ENCODE data around the gene ZNF84. TPM values are rescaled to one million over a fixed set of nuclear protein-coding genes. Genes with fewer than 3 reads are reported as not detected.
A peak's percentile ranks its signal among the peaks of the same experiment; 100 is the strongest.

The ZNF84 gene
- total RNA-seq (ENCODE audit: insufficient read depth, low replicate concordance), result 40.0 TPM

DNA sequence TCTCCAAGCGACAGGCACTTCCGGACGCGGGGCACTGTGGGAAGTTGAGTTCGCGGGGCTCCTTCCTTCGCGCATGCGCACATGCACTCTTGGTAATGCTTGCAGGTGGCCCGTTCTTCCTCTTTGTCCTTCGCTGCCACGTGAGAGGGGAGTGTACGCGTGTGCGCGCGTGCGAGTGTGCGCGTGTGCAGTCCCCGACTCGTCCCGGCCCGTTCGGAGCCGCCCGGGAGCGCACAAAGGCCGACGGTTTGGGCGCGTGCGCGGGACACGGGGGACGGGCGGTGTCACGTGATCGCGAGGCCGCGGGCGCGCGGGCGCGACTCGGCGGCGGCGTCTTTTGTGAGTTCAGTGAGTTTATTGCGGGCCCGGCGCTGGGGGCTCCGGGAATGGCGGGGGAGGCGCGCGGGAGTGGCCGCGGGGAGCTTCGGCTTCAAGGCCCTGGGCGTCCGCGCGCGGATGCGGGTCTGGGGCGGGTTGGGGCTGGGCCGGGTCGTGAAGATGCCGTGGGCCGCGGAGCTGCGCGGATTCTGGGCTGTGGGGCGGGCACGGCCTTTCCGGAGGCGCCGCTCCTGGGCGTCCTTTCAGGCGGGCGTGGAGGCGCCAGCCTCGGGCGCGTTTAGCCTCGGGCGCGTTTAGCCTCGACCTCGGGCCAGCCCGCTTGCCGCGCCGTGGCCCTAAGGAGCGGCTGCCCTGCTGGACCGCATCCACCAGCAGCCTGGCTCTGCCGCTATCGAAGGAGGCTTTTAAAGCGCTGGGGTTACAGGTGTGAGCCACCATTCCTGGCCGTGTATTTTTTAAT, at the start of gene ZNF84:
TSS of gene ZNF84 (plus strand) at position 303 of the 799 bp plus-strand sequence. CDS start 3,959 bp downstream, outside the sequence.
- peak; percentile 100 for DNase-seq (ENCODE audit: low spot score)

DNA sequence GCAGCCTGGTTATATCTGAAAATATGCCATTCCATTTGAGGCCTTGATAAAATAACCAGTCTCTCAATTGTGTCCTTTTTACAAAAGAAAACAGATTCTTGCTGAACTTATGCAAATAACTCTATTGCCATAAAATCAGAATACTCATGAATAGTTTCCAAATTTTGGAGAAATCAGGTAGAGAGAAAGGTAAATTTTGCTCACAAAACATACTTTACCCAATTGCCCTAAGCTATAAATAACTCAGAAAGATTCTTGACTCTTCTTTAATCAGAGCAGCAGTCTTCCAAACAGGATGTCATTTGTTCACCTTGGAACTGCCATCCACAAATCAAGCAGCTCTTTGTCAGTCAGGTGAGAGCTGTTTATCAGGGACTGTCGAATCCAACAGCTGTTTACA, 38.6 kb upstream of the ZNF84 start:
- DNase-seq (ENCODE audit: low spot score), result no peak

DNA sequence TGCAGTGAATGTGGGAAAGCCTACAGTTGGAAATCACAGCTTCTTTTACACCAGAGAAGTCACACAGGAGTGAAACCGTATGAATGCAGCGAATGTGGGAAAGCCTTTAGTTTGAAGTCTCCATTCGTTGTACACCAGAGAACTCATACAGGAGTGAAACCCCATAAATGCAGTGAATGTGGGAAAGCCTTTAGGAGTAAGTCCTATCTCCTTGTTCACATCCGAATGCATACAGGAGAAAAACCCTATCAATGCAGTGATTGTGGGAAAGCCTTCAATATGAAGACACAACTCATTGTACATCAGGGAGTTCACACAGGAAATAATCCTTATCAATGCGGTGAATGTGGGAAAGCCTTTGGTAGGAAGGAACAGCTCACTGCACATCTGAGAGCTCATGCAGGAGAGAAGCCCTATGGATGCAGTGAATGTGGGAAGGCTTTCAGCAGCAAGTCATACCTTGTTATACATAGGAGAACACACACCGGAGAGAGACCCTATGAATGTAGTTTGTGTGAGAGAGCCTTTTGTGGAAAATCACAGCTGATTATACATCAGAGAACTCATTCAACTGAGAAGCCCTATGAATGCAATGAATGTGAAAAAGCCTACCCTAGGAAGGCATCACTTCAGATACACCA, 26.5 kb upstream of the ZNF84 start:
- DNase-seq (ENCODE audit: low spot score), result no peak

DNA sequence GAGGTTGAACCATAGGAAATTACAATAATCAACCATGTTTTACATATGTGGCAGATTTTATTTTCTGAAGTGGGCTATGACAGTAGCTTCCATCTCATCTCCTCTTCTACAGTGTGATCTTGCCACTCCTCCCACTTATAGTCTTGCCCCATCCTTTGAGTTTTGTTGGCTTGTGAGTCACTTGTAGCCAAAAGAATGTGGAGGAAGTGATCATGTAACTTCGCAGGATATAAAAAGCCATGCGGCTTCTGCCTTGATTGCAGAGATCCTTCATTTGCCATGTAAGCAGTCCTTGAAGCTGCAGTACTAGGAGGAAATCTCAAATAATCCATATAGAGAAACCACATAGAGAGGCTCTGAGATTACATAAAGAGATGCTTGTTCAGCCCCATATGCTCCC, 13.7 kb upstream of the ZNF84 start:
- DNase-seq (ENCODE audit: low spot score), result no peak

DNA sequence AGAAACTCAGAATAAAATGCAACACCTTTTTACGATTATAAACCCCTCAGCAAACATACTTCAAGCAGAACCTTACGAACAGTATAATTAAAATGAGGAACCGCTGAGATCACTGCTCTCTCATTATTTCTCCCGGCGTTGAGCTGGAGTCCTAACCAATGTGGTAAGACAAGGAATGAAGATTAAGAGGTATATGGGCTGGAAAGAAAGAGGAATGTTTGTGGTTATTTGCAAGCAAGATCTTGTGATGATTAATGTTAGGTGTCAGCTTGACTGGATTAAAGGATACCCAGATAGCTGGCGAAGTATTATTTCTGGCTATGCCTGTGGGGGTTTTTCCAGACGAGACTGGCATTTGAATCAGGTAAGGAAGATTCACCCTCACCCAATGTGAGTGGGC, 10.3 kb upstream of the ZNF84 start:
- DNase-seq (ENCODE audit: low spot score), result no peak

DNA sequence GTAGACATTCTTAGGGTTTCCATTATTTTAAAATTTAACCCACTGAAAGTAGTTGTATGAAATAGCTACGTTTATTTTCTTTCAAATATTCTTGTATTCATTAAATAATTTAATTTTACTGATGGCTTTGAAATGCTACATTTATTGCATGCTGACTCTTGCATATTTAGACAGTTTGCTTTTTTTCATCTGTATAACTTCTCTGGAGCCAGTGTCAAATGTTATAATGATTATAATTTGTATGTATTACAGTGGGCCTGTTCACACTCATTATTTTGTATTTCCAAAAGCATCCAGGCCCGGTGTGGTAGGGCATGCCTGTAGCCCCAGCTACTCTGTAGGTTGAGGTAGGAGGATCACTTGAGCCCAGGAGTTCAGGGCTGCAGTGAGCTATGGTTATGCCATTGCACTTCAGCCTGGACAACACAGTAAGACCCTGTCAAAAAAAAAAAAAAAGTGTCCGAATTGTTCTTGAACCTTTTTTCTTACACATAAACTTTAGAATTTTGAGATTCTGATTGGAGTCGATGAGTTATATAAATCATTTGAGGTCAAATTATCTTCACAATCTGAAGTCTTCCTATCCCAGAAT, 905 bp downstream of the ZNF84 start:
- no peak for DNase-seq (ENCODE audit: low spot score)

DNA sequence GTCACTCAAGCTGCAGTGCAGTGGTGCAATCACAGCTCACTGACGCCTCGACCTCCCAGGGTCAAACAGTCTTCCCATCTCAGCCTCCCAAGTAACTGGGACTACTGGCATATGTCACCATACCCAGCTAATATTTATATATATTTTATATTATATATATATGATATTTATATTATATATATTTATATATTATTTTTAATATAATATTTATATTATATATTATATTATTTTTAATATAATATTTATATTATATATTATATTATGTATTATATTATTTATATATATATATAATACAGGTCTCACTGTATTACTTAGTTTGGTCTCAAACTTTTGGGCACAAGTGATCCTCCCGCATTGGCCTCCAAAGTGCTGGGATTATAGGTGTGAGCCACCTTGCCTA, 9.4 kb downstream of the ZNF84 start:
- no peak for DNase-seq (ENCODE audit: low spot score)

DNA sequence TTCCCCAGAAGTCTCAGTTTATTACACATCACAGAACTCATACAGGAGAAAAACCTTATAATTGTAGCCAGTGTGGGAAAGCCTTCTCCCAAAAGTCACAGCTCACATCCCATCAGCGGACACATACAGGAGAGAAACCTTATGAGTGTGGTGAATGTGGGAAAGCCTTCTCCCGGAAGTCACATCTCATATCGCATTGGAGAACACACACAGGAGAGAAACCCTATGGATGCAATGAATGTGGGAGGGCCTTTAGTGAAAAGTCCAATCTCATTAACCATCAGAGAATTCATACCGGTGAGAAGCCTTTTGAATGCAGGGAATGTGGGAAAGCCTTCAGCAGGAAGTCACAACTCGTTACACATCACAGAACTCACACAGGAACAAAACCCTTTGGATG, 20.1 kb downstream of the ZNF84 start:
- DNase-seq (ENCODE audit: low spot score), result no peak

DNA sequence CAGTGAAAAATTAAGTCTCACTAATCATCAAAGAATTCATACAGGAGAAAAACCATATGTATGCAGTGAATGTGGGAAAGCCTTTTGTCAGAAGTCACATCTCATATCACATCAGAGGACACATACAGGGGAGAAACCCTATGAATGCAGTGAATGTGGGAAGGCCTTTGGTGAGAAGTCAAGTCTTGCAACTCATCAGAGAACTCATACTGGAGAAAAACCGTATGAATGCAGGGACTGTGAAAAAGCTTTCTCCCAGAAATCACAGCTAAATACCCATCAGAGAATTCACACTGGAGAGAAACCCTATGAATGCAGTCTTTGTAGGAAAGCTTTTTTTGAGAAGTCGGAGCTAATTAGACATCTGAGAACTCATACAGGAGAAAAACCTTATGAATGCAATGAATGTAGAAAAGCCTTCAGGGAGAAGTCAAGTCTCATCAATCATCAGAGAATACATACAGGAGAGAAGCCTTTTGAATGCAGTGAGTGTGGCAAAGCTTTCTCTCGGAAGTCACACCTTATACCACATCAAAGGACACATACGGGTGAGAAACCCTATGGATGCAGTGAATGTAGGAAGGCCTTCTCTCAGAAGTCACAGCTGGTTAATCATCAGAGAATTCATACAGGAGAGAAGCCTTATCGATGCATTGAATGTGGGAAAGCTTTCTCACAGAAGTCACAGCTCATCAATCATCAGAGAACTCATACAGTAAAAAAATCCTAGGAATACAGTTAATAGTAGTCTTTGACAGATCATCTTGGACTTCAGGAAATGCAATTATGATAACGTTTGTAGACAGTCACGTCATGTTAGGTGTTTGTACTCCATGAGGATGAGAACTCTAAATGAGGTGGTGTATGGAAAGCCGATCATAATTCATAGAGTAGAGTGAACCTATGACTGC, 21.1 kb downstream of the ZNF84 start:
- DNase-seq (ENCODE audit: low spot score), result no peak

DNA sequence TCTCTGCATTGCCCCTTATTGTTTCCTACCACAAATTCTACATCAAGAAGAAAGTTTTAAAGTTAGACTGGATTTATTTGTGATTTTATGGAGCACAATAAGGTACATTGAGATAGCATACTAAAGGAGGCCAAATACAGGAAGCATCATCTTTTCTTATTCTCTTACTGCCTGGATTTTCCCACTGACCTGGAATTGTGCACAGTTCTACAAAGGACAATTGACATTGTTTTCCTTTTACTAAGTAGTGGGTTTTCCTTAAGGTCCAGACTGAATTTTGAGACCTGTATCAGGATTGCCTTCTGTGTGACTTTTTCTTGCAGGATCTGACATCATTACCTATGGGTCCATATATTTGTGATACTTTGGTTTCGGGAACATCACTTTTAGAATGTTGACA, 24.6 kb downstream of the ZNF84 start:
- DNase-seq (ENCODE audit: low spot score), result no peak

DNA sequence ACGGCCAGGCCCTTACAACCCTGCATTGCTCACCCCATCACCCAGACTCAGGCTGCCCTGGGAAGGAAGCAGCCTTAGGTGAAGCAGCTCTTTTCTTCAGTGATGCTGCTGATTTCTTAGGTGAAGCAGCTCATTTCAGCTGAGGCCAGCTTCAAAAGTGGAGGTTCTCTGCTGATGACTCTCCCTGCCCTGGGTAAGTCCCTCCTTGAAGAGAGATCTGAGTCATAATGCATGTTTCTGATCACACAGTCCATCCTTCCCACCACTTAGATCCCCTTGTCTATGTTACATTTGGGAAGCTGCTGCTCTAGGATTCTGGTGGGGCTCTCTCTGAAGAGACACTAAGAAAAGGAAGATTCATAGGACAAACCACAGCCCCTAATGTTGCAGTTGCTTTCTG, 26.2 kb downstream of the ZNF84 start:
- DNase-seq (ENCODE audit: low spot score), result no peak

DNA sequence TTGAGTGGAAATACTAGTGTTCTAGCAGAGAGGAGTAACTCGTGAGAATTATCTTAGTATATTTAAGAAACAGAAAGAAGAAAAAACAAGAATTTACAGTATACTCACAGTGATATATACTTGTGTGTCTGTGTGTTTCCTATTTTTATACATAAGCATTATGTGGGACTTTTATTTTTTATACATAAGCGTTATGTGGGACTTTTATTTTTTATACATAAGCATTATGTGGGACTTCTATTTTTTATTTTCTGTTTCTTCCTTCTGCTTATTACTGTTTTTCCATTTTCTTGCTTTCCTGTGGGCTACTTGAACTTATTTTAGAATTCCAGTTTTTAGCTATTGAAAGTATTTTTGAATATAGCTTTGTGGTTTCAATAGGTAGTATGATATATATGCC, 36.5 kb downstream of the ZNF84 start:
- DNase-seq (ENCODE audit: low spot score), result no peak

DNA sequence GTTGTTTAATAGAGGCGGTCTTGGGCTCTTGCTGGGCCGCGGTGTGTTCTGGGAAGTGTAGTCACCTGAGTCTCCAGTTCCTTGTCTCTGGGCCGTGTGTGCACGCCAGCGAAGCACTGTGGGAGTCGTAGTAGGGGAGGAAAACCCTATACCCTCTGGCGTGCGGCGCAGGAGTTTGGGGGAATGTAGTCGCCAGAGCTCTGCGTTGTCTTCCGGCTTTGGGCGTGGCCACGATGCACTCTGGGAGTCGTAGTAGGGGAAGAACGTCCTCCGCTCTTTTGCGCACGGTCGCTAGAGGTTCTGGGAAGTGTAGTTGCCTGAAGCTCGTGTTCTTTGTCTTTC, 42.7 kb downstream of the ZNF84 start:
- DNase-seq (ENCODE audit: low spot score), result peak; percentile 100

DNA sequence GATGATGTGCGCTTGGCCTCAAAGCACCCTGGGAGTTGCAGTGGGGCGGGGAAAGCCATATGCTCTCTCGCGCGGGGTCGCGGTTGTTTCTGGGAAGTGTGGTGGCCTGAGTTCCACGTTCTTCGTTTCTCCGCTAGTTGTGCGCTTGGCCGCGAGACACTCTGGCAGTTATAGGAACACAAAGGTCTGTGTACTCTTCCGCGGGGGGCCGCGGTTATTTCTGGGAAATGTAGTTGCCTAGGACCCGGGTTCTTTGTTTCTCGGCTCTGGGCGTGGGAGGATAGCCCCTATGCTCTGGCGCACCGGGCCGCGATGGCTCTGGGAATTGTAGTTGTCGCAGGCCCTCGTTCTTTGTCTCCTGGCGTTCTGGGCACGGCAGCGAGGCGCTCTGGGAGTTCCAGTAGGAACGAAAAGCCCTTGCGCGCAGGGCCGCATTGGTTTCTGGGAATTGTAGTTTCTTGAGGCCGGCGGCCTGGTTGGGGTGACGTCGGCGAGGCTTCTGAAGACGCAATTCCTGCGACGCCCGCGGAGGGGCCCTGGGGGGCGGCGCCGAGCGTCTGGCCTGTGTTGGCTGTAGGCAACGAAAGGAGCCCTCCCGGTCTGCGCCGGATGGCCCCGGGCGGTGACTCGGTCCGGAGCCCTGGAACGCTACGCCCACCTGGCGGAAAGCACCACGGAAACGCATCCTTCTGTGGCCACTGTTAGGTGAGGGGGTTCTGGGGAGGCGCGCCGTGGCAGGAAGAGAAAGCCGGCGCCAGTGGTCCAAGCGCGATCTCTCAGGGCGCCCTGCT, 43.3 kb downstream of the ZNF84 start, which contains the start of gene ZNF140:
TSS of gene ZNF140 (plus strand) at position 556 of the 791 bp plus-strand sequence. CDS start 398 bp downstream, outside the sequence.
- peak; percentile 99 for DNase-seq (ENCODE audit: low spot score)

DNA sequence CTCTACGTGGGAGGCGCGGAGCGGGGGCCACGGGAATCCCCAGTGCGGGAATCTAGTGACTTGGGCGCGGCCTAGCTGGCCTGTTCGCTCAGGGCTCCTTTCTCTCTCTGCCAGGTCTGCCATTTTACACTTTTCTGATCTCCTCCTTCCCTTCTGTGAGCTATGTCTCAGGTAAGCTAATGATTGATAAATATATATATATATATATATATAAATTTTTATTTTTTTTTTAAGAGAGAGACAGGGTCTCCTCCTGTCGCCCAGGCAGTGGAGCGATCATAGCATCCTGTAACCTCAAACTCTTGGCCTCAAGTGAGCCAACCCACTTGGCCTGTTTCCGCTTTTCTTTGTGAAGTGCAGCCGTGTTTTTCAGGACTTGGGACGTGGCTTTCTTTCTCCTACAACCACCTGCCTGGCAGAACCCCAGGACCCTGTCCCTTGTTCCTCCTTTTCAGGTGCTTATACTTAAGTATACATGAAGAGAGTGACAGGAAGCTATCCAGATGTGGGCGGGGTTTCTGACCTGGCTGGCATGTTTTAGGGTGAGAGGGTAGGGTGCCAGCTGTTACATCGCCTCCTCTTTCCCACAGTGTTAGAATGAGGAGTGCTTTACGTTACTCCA, 44.0 kb downstream of the ZNF84 start:
- no peak for DNase-seq (ENCODE audit: low spot score)

DNA sequence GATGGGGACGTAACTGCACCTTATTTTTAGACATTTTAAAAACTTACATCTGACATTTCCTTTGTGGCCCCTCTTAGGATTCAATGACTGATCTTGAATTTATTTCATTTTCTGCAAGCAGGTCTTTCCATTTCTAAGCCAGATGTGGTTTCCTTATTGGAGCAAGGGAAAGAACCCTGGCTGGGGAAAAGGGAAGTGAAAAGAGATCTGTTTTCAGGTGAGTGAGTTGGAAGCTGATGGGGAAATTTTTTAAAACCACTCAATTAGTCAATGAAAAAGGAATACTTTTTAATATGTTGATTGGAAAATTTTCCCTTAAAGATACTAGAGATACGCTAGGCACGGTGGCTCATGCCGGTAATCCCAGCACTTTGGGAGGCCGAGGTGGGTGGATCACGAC, 46.0 kb downstream of the ZNF84 start:
- no peak for DNase-seq (ENCODE audit: low spot score)

DNA sequence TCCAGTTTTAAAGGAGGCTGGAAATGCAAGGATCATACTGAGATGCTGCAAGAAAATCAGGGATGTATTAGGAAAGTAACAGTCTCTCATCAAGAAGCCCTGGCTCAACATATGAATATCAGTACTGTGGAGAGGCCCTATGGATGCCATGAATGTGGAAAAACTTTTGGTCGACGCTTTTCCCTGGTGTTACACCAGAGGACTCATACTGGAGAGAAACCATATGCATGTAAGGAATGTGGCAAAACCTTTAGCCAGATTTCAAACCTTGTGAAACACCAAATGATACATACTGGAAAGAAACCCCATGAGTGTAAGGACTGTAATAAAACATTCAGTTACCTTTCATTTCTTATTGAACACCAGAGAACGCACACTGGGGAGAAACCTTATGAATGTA, 68.3 kb downstream of the ZNF84 start:
- DNase-seq (ENCODE audit: low spot score), result no peak

DNA sequence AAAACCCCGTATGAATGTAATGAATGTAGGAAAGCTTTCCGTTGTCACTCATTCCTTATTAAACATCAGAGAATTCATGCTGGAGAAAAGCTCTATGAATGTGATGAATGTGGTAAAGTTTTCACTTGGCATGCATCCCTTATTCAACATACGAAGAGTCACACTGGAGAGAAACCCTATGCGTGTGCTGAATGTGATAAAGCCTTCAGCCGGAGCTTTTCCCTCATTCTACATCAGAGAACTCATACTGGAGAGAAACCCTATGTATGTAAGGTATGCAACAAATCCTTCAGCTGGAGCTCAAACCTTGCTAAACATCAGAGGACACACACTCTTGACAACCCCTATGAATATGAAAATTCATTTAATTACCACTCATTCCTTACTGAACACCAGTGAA, 68.9 kb downstream of the ZNF84 start:
- no peak for DNase-seq (ENCODE audit: low spot score)

DNA sequence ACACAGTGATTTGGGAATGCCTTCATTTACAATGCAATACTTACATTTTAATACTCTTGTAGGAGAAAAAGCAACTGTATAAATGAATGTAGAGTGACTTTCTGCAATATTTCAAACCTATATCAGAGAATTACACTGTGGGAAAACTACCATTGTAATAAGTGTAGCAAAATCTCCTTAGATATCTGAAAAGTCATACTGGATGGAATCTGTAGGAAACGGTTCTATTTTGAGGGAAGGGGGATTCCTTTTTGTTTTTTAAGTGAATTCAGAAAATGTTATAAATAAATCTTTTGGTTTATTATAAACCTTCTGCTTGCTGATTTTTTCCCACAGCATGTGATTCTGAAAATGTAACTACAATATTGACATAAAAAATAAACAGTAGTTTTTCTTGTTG, 69.8 kb downstream of the ZNF84 start:
- DNase-seq (ENCODE audit: low spot score), result no peak

DNA sequence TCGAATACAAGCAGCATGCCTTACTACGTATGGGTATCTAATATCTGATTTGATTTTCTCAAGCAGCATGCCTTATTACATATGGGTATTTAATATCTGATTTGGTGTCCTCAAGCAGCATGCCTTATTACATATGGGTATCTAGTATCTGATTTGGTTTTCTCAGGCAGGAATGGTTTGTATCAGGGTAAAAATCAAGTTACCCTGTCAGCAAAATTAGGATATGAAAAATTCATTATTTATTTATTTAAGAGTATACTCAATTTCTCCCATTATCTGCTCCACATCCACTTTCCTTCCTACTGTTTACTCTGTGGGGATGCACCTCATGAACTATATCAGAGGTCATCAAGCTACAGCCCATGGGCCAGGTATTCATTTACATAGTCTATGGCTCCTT, 70.8 kb downstream of the ZNF84 start:
- DNase-seq (ENCODE audit: low spot score), result no peak

Measured in umbilical cord (tissue), 2 donors.